Ureter (tissue), 1 donor: ENCODE results near the gene ACSS1. TPM values are rescaled to one million over a fixed set of nuclear protein-coding genes. Genes with fewer than 3 reads are reported as not detected.
A peak's percentile ranks its signal among the peaks of the same experiment; 100 is the strongest.

Source experiments
- DNase-seq: peaks from one replicate; pipeline ENCODE4 v3.0.0-alpha.2; 2020; ENCODE audit warnings: low spot score
- total RNA-seq: library from RNA; stranded (reverse); gene quantifications from one replicate; pipeline ENCODE4 v1.2.4, GENCODE V29; 2023
- donor health status: DM: yes; HTN: yes; CAD: no.

ACSS1 gene
- total RNA-seq, 1 donor from 2014 or later = 33.7 TPM

DNA sequence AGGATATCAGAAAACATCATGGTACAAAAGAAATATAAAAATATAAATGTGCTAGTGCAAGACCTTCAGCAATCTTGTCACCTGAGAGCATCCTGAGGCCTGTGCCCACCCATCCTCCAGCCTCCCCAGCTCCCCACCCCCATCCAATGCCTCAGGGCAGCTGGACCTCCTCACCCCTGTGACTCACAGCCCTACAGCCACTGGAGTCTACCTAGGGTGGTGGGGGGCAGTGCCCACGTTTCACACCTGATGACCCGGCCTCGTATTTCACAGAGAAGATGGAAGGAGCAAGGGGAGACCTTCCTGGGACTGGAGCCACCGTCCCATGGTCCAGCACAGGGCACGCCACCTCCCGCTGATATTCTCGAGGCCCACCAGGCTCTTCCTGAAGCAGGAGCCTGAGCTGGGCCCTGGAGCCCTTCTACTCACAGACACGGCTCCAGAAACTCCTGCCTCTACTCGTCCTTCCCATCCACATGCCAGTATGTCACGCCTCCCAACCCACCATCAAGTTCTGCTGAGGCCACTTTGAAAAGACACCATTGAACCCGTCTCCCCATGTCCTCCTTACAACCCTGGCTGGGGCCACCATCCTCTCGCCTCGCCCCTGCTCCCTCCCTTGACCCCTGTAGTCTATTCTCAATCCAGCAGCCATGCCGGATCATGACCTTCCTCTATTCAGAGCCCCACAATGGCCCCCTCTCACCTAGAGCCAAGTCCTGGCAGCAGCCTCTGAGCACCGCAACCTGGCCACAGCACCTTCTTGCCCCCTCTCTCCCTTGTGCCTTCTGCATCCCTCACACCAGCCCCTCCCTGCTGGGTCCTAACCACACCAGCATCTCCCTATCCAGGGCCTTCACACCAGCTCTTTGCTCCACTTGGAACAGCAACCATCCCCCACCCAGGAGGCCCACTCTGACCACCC, 78.6 kb downstream of the ACSS1 start:
- peak; percentile 22 for DNase-seq

DNA sequence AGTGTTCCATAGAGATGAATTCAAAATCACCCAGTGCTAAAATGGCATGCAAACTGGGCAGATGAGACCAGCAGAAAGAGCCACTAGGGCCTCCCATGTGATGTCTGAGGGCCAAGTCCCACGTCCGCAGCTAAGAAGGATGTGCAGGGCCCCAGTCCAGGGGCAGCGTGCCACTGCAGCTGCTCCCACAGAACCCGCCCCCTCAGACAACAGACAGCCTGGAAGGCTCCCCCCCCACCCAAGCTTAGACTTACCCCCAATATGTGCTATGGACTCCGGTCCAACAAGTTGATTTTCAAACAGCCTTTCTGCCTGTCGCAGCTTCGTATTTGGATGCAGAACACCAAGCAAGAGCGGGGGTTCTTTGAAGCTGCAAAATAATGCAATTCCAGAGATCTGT, 79.4 kb downstream of the ACSS1 start:
- no peak for DNase-seq

DNA sequence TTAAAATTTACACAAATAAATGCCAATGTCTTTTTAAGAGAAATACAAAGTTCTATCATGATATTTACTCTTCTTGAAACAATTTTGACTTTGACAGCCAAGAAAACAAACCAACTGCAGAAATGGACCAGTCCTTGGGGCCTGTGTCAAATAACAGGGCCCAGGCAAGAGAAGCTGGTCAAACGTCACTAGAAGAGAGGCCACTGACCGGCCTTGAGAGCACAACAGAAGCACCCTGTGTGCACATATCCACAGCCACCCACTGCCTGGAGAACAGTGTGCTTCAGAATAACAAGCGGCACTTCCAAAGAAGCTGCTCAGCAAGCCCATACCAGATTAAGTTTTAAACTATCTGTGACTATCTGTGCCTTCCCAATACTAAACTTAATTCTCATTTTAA, 80.1 kb downstream of the ACSS1 start:
- DNase-seq = no peak

- peak; percentile 25 for DNase-seq
These were observed 80.6 kb downstream of the ACSS1 start for GRCh38 chr20:24977336-24977735.

GRCh38 chr20:24972341-24972740, 85.6 kb downstream of the ACSS1 start:
- DNase-seq = no peak

DNA sequence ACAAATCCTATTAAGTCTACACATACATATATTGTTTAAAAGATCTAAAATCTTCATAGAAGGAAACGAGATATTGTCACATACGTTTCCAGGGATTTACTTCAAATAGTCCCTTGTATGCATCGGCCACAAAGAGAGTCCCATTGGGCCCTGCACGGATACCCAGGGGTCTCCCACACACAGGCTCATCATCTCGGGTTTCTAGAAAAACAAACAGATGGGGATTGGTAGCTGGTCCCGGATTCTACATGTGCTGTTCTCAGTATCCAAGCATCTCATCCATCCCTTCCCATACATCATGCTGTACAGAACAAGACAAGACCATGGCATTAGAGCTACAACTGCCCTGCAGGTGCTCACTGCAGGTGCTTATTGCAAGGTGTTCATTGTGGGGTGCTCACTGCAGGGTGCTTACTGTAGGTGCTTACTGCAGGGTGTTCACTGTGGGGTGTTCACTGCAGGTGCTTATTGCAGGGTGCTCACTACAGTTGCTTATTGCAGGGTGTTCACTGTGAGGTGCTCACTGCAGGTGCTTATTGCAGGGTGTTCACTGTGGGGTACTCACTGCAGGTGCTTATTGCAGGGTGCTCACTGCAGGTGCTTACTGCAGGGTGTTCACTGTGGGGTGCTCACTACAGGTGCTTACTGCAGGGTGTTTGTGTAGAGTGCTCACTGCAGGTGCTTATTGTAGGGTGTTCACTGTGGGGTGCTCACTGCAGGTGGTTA, 86.4 kb downstream of the ACSS1 start:
- DNase-seq = no peak

DNA sequence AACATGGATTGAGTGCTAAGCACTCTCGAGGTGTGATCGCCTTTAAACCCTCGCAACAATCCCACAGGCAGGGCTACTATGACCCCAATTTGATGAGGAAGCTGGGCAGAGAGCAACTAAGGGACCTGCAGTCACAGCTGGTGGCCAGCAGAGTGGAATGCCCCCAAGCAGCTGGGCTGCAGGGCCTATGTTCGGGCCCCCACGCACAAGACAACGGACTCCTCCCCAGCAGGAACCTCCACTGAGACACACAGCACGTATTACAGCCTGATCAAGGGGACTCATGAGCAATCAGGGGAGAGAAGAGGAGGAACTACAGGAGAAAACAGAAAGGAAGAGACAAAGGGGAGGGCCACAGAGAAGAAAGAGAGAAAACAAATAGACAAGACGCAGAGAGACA, 87.2 kb downstream of the ACSS1 start:
- peak; percentile 28 for DNase-seq

DNA sequence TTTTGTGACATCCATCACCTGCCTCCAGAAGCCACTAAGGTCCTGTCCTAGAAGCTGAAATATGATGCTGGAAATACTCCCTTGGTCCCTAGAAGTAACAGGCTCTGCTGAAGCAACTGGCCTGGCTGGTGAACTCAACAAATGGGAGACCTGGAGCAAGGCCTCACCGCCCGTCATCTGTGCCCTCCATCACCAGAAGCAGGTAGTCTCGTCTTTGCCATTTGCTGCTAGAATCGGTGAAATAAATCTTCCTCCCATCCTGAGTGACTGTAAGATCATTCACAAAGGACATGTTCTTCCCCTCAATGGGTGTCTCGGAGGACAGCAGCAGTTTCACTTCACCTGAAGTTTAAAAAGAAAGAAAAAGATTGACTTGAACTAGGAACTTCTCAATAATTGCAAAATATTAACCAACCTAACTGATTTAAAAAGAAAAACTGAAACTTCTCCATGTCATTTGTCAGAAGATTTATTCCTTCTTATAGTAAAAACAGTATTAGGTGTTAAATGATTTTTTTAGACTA, 87.8 kb downstream of the ACSS1 start:
- DNase-seq = no peak

GRCh38 chr20:24969186-24970029, 88.5 kb downstream of the ACSS1 start:
- DNase-seq = peak; percentile 30

DNA sequence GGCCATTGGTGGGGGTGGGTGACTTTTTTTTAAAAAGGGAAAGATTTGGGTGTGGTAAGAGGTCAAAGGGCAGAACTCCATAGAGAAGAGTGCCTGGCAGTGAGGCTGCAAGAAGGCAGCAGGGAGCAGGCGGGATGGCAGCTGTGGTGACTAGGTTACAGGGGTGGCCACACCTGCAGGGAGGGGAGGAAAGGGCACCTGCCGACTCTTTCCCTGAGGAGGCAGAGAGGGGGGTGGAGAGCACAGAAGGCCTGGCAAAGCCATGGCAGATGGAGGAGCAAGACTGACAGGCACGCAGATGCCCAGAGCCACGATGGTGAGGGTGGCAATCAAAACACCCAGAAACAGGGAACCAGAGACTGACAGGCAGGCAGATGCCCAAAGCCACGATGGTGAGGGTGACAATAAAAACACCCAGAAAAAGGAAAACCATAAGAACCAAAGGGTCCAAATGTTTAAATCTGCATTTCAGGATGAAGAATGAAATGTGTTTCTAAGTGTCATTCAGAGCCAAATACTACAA, 89.6 kb downstream of the ACSS1 start:
- DNase-seq = no peak

DNA sequence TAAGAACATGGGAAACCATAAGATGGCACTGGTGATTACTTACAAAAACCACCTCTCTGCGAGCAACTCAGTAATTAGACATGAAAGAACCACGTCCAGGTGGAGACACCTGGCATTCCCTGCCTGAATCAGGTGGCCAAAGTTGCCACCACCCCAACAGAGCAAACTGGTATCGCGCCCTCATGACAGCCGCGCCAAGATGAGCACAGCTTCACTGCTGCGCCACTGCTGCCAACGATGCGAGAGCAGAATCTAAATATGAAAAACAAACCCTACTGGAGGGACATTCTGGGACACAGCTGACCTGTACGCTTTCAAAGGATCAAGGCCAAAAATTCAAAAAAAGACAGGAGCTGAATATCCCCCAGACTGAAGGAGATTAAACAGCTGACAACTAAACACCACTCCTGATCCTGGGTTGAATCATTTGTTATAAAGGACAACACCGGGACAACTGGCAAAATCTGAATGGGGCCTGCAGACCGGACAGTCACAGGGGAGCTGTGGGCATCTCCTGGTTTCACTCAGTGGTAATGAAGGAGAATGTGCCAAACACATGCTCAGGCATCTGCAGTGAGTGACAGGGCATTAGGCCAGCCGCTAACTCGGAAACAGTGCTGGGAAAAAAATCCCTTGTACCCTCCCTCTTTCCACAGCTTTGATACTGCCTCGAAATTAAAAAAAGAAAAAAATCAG, 91.5 kb downstream of the ACSS1 start:
- DNase-seq = peak; percentile 27

DNA sequence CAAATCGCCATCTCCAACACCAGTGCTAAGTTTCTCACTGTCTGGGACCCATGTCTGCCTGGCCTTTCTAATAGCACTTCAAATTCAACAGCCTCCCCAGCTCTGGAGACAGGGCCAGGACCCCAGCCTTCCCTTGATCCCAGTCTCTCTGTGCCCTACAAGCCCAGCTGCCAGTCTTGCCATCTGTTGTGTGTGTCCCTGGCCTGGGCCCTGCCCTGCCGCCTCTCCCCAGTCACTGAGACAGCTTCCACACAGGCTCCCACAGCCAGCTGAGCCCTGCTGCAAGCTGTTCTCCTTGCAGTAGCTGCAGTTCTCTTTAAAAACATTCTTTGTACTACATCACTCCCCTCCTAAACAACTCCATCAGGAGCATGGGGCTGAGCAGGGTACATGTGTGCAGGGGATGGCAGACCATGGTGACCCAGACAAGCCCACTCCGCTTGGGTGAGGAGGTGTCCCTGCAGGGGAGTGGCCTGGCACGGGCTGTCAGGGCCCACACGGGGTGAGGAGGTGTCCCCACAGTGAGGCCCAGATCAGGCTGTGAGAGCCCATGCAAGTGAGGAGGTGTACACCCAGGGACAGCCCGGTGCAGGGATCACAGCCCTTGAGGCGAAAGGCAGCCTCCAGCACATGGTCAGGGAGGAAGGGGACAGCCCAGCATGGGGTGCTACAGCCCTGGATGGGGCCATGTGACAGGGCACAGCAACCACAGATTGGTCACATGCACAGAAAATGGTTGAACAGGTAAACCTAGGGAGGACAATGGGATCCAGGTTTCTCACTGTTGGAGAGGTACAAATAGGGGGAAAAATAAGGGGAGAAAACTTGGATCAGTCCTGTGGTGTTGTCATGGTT, 92.6 kb downstream of the ACSS1 start:
- DNase-seq = no peak

DNA sequence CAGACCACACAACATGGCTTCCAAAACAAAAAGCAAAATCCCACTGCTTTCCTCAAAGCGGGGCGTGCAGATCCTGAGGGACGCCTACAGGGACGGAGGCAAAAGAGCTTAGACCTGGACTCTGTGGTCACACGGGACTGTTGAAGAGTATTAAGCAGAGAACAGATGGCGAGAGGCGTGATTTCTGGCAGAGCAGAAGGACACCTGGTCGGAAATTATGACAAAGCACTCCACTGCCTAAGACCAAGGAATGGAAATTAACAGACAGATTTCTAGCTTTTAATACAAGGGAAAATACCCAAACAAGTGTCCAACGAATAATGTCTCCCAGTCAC, 93.5 kb downstream of the ACSS1 start:
- no peak for DNase-seq

DNA sequence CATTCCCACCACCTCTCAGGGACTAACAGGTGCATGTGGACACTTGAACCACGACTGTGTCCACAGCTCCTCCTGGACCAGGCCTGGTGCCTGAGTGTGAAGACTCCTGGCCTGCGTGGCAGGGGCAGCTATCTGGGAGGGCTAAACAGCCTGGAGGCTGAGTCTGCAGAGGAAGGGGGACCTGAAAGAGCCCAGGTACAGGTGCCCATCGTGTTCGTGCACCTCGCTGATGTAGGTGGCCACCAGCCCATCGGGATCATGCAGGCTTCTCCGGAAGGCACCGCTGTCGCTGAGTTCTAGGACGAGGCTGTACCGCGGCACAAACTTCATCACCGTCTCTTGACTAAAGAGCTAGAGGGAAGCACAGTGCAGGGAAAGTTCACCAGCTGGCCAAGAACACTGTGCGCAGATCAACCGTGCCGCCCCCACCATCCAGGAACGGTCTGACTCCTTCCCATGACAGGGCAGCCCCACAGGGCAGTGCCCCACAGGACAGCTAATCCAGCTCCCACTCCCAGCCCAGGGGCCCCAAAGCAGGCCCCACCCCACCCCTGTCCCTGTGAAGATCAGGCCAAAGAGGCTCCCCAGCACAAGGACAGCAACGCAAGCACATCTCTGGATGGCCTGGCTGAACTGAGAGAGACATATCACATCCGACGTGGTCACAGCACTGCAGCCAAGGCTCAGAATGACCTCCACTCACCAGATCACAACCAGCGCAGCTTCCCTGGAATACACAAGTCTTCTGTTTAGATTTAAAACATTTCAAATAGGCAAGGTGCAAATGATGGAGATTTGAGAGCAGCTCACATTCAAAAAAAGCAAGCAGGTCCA, 94.0 kb downstream of the ACSS1 start:
- no peak for DNase-seq

DNA sequence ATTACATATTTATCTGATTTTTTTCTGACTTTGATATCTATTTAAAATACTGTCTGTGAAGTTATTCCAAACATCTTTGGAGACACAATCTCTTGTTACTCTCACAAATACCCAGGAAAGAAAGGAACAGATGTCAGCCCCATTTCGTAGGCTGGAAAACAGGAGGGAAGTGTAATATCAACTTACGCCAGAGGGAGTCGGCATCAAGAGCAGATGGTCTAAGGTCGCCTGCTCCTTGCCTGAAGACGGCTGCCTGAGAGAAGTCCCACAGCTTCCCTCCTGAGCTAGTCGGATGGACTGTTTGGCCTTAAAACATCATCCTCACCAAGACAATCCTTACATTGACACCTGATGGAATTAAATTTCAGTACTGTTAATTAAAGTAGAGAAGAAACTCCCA, 95.4 kb downstream of the ACSS1 start:
- DNase-seq = no peak

DNA sequence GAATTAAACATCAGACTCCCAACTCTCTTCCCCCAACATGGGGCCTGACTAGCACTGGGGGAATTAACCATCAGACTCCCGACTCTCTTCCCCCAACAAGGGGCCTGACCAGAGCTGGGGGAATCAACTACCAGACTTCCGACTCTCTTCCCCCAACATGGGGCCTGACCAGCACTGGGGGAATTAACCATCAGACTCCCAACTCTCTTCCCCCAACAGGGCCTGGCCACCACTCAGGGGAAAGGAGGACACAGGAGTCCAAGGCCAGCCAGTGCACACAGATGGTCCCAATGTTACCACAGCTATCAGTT, 95.8 kb downstream of the ACSS1 start:
- DNase-seq = no peak

GRCh38 chr20:24961384-24962181, 96.4 kb downstream of the ACSS1 start:
- no peak for DNase-seq

GRCh38 chr20:24960861-24961260, 97.1 kb downstream of the ACSS1 start:
- DNase-seq = no peak
